ENCODE measurements around the gene CANT1. TPM values are rescaled to one million over a fixed set of nuclear protein-coding genes. Genes with fewer than 3 reads are reported as not detected.

The CANT1 gene
- total RNA-seq, 4 donors from 2014 or later: 9.2 to 40.6 (median 21.5) TPM

DNA sequence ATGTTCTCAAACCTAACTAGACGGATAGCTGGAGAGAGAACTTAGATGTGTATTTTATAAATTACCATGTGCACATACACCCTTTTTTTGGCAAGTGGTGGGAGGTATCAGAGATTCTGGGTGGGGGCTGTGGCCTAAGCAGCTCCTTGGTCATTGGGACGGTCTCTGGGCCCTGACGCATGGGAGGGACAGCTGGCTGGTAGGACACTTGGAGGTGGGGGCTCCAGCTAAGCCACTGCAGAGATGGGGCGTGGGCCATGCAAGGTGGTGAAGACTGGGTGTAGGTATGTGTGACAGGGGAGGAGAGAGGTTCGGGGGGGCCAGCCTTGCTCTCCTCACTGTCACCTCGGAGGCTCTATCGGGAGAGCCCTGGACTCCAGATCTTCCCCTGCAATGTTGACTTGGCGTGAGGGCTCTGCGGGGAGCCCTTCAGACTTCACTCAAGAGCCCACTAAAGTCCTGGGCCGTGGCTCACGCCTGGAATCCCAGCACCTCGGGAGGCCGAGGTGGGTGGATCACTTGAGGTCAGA, 31.5 kb upstream of the CANT1 start:
- intact Hi-C loops (cut with DNase I; ENCODE audit: low total_unique reads): no loop called here
- Histone ChIP-seq H3K9me3 (no peaks in the 10 kb centered on the region), H3K27ac (no peak overlapping the region), H3K4me3 (no peak overlapping the region), H3K4me1 (no peaks in the 10 kb centered on the region), H3K27me3 (no peaks in the 10 kb centered on the region), H3K36me3 (no peaks in the 10 kb centered on the region)
- no peak for DNase-seq
- TF ChIP-seq POLR2A (IDR thresholded peaks at IDR 0.05): no peak
- TF ChIP-seq, protein P1, sequence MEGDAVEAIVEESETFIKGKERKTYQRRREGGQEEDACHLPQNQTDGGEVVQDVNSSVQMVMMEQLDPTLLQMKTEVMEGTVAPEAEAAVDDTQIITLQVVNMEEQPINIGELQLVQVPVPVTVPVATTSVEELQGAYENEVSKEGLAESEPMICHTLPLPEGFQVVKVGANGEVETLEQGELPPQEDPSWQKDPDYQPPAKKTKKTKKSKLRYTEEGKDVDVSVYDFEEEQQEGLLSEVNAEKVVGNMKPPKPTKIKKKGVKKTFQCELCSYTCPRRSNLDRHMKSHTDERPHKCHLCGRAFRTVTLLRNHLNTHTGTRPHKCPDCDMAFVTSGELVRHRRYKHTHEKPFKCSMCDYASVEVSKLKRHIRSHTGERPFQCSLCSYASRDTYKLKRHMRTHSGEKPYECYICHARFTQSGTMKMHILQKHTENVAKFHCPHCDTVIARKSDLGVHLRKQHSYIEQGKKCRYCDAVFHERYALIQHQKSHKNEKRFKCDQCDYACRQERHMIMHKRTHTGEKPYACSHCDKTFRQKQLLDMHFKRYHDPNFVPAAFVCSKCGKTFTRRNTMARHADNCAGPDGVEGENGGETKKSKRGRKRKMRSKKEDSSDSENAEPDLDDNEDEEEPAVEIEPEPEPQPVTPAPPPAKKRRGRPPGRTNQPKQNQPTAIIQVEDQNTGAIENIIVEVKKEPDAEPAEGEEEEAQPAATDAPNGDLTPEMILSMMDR (IDR thresholded peaks at IDR 0.05): no peak

DNA sequence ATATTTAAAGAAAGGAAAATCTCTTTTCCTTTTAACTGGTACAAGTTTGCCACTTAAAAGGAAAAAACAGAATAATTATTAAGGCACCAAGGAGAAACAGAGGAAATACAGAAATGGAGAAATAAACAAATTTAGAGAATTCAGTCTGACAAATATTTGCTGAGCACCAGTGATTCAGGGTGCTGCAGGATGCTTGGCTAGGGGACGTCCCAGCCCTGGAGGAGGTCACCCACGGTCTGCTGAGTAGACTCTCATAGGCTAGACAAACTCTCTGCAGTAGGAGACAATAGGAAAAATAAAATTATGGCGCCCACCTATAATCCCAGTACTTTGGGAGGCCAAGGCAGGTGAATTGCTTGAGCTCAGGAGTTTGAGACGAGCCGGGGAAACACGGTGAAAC, 30.3 kb upstream of the CANT1 start:
- no peak for DNase-seq

DNA sequence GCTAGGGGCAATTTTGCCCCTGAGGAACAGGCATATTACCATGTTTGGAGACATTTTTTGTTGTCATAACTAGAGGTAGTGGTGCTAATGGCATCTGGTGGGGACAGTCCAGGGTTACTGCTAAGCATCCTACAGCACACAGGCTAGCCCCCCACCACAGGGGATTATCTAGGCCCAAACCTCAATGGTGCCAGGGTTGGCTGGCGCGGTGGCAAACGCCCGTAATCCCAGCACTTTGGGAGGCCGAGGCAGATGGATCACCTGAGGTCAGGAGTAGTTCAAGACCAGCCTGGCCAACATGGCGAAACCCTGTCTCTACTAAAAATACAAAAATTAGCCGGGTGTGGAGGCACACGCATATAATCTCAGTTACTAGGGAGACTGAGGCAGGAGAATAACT, 29.6 kb upstream of the CANT1 start:
- no peaks in the 10 kb centered on the region for H3K4me1 ChIP-seq
- H3K27ac ChIP-seq: no peak overlapping the region
- no peak for TF ChIP-seq POLR2A (IDR thresholded peaks at IDR 0.05)
- TF ChIP-seq, protein P1 (IDR thresholded peaks at IDR 0.05): no peak
- no peaks in the 10 kb centered on the region for H3K27me3 ChIP-seq
- H3K36me3 ChIP-seq: no peaks in the 10 kb centered on the region
- no peak for DNase-seq
- H3K4me3 ChIP-seq: no peak overlapping the region
- H3K9me3 ChIP-seq: no peaks in the 10 kb centered on the region
- intact Hi-C loops (cut with DNase I; ENCODE audit: low total_unique reads): no loop called here

More for the DNA sequence above, 30.3 kb upstream of the CANT1 start:
- TF ChIP-seq, protein P1 (IDR thresholded peaks at IDR 0.05): no peak
- TF ChIP-seq POLR2A (IDR thresholded peaks at IDR 0.05): no peak
- Histone ChIP-seq H3K27ac (no peak overlapping the region), H3K27me3 (no peaks in the 10 kb centered on the region), H3K4me1 (no peaks in the 10 kb centered on the region), H3K36me3 (no peaks in the 10 kb centered on the region), H3K9me3 (no peaks in the 10 kb centered on the region), H3K4me3 (no peak overlapping the region)
- intact Hi-C loops (cut with DNase I; ENCODE audit: low total_unique reads): no loop called here

DNA sequence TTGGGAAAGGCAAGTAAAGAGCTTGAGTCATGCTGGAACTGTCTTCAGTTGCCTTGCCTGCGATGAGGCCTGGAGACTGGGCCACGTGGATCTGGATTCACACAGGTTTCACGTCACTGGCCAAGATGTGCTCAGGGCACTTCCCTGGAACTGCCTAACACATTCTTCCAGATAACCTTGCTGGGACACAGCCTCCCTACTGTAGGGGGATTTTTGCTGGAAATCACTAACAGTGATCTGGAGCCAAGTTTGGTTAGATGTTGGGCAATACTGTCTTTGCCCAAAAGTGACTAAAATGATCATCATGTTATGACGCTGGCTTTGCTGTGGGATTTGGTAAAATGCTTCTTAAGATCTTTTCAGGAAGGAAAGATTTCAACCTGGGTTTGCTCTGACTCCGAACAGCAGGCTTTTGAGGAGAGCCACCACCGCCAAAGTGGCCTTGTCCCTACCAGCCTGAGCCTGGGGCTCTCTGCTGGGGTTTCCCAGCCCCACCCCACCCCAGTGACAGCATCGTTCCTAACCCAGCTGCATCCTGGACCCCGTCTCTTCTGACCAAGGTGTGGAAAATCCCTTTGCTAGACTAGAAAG, 29.1 kb upstream of the CANT1 start:
- H3K36me3 ChIP-seq: no peaks in the 10 kb centered on the region
- H3K4me1 ChIP-seq: no peaks in the 10 kb centered on the region
- no peaks in the 10 kb centered on the region for H3K9me3 ChIP-seq
- intact Hi-C loops (cut with DNase I; ENCODE audit: low total_unique reads): no loop called here
- no peak for TF ChIP-seq POLR2A (IDR thresholded peaks at IDR 0.05)
- TF ChIP-seq, protein P1 (IDR thresholded peaks at IDR 0.05): no peak
- H3K27ac ChIP-seq: no peak overlapping the region
- H3K4me3 ChIP-seq: no peak overlapping the region
- peak in 1 of 2 donors; percentile 21 for DNase-seq
- no peaks in the 10 kb centered on the region for H3K27me3 ChIP-seq

DNA sequence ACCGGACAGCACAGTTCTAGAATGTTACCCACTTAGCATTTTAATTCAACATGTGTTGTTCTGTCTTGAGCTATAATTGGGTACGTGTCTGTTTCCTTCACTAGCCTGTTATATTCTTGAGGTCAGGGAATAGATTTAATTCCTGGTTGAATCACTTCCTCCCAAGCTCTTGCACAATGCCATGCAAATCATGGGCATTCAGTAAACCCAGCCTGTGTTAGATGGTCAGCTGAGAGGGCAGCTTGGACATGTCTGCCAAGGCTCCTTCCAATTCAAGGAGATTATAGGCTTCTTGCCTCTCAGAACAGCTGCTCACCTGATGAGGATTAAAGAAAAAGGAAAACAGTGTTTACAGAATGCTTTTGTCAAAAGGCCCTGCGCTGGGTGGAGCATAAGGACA, 27.0 kb upstream of the CANT1 start:
- Histone ChIP-seq H3K27ac (peak overlapping the region in 1 of 2 donors; percentile 49), H3K4me1 (no peaks in the 10 kb centered on the region)
- intact Hi-C loops (cut with DNase I; ENCODE audit: low total_unique reads): no loop called here

More for the DNA sequence above, 27.0 kb upstream of the CANT1 start:
- Histone ChIP-seq H3K27me3 (no peaks in the 10 kb centered on the region), H3K4me3 (no peak overlapping the region), H3K9me3 (no peaks in the 10 kb centered on the region), H3K36me3 (no peaks in the 10 kb centered on the region)
- peak in 1 of 2 donors; percentile 8 for DNase-seq
- TF ChIP-seq, protein P1 (IDR thresholded peaks at IDR 0.05): no peak
- TF ChIP-seq POLR2A (IDR thresholded peaks at IDR 0.05): peak in 1 of 2 donors; percentile 32
